Measurements from ENCODE around the gene REPS2.

Gene REPS2

DNA sequence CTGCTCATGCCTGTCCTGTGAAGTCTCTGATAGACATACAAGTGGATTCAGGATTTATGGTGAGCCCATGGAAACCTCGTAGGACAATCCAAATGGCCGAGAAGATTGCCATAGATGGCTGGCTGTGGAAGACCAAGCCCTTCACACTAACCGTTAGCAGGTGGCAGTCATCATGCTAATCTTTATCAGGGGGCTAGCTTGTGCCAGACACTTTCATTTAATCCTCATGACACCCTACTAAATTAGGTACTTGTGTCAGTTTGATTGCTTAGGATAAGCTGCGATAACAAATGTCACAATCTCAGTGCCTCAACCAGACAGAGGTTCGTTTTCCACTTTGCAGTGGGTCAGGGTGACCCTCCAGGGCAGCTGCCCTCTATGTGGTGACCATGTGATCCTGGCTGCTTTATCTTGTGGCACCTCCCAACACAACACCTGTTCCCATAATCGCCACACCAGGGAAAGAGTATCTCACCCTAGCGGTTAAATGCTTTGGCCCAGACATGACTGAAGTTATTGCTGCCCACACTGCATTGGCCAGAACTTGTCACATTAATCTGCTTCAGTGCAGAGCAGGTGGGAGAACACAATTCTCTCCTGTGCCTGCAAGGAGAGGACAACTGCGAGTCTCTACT, 60.8 kb downstream of the REPS2 start:
- DNase-seq = no peak

DNA sequence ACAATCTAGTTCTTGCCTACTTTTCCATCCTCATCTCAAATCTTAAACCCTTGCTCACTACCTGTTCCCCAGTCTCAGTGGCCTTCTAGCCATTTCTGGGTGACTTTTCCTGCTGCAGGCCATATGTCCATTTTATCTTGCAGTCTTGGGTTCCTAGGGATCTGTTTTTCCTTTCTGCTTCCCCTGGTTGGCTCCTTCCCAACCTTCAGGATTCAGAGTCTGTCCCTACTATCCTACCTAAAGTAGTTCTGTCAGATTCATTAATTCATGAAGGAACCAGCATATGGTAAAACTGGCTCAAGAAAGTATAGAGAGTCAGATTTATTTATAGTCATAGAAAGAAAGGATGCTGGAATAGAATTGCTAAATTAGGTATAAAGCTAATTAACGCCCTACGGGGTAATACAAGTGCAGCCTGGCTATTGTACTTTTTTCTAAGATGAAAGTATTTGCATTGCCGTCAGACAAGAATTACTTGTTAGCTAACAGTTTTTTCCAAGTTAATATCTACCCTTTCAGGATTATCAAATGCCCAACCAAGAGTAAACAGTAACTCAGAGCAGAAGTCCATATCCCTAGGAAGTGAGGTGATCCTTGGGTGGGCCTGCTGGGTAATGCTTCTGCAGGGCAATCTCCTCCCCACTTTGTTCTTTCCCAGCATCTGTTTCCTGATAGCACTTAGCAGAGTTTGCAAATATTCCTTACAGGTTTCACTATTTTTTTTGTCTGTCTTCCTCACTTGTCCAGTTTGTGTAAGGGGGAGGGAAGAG, 63.6 kb downstream of the REPS2 start:
- DNase-seq = no peak

DNA sequence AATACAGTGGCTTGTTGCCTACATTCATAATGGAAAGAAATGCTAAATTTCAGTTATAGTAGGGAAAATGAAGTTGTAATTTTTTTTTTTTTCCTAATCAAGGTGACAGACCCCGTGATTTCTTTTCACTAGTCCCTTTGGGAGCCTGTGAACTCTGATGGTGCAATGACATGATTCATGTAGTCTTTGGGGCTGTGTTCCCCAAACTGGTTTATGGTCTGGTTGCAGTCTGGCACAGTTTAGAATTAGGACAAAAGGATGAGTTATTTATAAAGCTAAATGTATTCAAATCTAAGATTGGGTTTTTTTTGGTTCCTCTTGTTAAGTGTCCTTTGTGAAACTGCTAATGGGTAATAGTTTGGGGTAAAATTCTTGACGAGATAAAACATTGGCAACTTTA, 66.0 kb downstream of the REPS2 start:
- no peak for DNase-seq

DNA sequence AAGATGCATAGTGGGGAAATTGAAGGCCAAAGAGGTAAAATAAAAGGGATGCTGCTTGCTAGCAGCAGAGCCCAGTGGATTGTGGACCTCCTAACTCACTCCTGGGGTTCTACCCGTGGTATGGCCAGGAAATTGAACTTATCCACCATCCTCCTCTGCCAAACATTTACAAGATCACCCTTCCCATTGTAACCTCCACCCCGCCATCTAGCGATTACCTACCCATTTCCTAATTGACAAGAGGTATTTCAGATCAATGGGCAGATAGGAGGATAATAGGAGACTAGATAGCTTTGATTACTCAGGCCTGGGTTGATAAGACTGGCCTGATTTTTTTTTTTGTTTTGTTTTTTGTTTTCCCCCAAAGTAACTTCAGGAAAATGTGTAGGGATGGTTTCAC, 67.8 kb downstream of the REPS2 start:
- no peak for DNase-seq

- DNase-seq = no peak
Measured at GRCh38 chrX:17017134-17017533, 70.7 kb downstream of the REPS2 start.

DNA sequence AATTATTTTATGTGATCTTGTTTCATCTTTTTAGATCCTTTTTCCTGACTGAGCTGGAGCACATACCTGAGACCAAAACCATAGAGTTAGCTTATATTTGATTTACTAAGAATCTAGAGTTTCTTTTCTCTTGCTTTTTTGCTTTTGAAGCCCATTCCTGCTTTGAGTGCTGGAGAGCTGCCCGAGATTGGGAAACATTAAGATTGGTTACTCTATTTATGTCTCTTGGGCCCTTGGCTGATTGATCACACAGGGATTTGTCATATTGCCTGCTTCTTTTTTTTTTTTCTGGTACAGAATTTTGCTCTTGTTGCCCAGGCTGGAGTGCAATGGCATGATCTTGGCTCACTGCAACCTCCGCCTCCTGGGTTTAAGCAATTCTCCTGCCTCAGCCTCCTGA, 73.9 kb downstream of the REPS2 start:
- DNase-seq = no peak

DNA sequence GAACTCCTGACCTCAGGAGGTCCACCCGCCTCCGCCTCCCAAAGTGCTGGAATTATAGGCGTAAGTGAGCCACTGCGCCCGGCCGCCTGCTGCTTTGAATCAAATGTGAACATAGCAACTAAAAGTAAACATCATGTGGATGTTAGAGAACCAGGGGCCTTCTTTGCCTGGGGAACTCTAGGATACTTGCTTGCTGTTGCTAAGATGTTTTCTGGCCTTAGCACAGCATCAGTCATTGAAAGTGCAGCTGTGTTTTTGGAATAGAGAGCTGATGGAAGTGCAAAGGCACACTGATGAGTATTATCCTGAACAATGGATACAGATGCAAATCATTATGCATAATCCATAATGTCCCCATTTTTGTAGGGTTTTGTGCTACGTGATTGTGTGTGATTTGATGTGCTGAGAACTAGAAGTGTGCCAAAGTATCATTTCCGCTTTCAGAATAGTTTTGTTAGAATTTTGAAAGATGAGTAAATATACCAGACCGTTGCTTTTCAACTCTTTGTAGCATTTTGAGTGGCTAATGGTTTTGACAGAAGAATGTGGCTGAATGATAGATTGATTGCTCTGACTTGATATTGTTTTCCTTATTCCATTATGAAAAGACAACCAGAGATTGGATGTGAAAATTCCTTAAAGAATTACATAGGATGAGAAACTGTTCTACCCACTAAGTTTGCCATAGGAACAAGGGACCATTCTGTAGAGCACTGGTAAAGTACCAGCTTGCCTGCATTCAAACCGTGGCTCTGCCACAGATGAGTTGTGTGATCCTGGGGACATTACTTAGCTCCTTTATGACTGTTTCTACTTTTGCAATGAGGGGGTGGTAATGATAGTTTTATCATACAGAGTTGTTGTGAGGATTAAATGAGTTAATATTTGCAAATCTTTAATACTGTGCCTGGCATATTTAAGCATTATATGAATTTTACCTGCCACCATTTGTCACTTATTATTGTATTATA, 74.7 kb downstream of the REPS2 start:
- DNase-seq = no peak

- no peak for DNase-seq
Measured at GRCh38 chrX:17021851-17022604, 75.6 kb downstream of the REPS2 start.

- no peak for DNase-seq
Measured at GRCh38 chrX:17023661-17024060, 77.2 kb downstream of the REPS2 start.

- no peak for DNase-seq
Measured at GRCh38 chrX:17024886-17025285, 78.4 kb downstream of the REPS2 start.

DNA sequence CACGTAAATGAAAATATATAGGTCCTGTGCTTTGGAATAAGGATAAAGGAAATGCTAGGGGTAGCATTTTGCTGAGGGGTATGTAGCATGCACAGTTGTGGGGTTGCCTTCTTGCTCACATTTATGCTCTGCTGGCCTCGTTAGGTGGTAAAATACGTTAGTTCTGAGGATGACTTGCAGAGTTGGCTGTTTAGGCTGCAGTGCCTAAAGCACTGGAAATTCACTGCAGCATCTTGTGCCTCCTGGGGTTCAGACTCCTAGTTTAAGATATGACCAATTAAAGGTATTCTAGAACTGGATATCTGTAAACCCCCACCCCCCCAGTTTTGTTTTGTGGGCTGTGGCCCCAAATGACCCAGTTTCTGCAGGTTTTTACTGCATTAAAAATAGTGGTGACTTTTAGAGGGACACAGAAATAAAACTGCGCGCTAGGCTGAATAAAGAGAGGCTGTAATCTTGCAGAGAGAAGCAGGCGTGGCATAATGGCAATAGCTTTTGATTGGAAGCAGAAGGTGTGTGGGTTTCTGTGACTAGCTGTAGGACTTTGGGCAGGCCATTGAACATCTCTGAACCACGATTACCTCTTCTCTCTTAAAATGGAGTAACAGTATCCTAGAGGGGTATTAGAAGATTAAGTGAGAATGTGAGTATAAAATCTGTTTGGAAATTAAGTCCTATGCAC, 79.3 kb downstream of the REPS2 start:
- no peak for DNase-seq

DNA sequence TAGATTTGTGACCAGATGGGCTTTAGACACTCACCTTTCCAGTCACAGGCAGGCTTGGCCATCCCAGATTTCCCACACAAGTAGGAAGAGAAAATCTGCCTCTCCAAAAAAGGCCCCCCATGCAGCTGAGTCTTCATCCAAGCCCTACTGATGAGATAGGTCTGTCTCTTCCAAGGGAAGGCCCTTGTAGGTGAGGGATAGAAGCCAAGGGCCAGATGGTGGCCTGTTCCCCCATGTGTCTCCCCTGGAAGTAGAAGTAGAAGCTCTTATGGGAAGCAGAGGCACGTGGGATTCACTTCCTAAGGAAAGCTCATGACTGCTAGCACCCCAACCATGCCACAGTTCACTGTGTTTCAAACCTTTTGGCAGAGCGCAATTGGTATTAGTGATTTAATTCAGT, 81.5 kb downstream of the REPS2 start:
- DNase-seq = no peak

DNA sequence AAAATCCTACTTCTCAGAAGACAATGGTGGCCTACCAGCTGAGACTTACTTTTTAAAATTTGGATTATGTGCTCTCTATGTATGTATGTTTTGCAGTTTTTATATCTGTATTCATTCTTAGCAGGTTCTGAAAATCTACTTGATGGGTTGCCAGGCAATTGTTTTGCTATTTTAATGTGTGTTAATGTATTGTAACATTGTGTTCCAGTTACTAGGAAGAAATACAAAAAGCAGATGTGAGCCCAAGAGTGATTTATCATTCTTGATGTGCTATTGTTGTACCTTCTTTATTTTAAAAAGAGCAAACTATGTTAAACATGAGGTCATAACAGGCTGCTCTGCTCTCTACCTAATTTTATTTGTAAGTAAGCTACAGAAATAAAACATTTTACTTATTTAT, 81.9 kb downstream of the REPS2 start:
- no peak for DNase-seq

- no peak for DNase-seq
Measured at GRCh38 chrX:17030092-17030491, 83.6 kb downstream of the REPS2 start.

GRCh38 chrX:17030580-17031270, 84.3 kb downstream of the REPS2 start:
- no peak for DNase-seq

DNA sequence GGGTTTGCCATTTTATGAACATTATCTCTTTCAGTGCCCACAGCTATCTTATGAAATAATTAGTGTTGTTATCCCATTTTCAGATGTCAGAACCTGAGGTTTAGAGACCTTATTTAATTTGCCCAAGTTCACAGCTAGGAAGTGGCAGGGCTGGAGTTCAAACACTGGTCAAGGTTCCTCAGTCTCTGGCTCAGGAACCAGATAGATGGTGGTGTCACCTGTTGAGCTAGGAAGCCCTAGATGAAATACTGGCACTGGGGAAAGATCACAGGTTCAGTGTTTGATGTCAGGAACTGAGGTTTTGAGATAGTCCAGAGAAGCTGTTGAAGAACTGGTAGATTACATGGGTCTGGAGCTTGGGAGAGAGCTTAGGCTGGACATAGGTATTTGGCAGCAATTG, 85.4 kb downstream of the REPS2 start:
- DNase-seq = no peak

DNA sequence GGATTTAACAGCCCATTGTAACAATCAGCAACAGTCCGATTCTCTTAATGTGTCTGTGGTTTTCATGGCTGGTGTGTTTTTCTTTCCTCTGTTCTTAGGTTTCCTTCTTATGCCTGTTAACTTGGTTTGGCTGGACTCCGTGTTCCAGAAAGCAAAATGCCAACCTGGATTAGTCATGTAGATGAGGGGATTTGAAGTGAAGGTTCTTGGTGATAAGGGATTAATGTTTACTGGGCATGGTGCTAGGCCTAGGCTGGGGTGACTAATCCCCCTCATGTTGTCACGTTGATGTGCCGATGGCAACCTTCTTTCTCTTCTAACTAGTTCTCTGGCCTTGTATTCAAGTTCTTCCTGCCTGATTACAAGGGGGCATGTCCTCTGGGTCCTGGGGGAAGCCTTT, 85.9 kb downstream of the REPS2 start:
- no peak for DNase-seq

DNA sequence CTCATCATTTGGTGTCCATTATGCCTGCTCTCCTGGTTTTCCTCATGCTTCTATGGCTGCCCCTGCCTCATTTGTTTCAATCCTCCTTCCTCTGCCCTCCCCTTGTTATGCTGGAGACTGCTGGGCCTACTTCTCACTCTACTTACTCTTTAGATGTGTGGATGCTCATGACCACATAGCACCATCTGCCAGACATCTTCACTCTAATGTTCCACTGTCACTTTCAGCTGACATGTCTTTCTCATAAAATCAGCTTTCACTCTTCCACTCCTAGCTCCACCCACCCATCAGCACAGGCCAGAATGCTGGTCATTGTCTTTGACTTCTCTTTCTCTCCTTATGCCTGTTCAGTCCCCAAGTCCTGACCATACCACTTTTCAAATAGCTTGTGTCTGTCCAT, 86.8 kb downstream of the REPS2 start:
- no peak for DNase-seq

- no peak for DNase-seq
Measured at GRCh38 chrX:17035111-17035510, 88.7 kb downstream of the REPS2 start.

GRCh38 chrX:17036171-17036961, 89.9 kb downstream of the REPS2 start:
- no peak for DNase-seq

GRCh38 chrX:17038277-17038676, 91.8 kb downstream of the REPS2 start:
- DNase-seq = no peak
